GM18951 (cell line): ENCODE data around the gene ALDH1A2.

ENCODE experiments used
- POLR2A ChIP-seq: IDR thresholded peaks from 4 replicates; pipeline ENCODE4 v1.6.1; 2011; ENCODE audit warnings: mild to moderate bottlenecking; ENCODE audit not compliant: insufficient read length, insufficient read depth; ENCODE audit errors: extremely low read depth
- in situ Hi-C: fragments of 300-500 bp; cut with MboI; formaldehyde crosslinking; loops from one replicate; pipeline ENCODE4 v1.12.0; 2022; ENCODE audit warnings: low sequenced_read_pairs, mixed read lengths, inconsistent platforms; ENCODE audit not compliant: unreplicated experiment

Gene ALDH1A2

DNA sequence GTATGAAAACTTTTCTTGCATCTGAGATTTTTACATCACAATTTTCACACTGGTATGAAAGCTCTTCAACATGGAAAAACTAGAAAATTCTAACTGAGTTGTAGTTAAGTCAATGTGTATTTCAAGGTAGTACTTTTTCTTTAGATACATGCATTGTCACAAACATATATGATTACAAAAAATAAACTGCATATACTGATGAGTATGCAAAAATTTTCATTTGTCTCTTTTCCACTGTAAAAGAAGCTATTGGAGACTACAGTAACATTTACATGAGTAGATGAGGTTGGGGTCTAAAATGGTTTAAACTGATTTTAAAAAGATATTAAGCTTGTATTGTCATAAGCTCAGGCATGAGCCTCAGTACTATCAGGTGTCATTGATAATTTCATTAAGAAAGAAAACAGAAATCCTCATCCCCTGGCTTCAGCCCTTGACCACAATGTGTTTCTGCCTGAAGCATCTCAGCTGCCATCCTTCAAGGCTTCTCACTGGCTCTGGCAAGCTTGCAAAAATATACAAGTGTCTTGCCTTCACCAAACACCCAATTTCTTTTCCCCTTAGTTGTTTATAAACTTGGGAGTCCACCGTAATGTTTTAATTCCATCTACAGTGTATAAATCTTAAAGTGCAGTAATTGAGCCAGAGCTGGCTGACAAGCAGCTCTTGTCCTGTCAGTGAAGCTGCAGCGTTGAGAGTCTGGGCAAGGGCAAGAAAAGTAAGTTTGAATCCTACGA lies 71.9 kb downstream of the ALDH1A2 start:
- in situ Hi-C loops = no loop called here
- TF ChIP-seq POLR2A = no peak

- TF ChIP-seq POLR2A = no peak
- in situ Hi-C loops = no loop called here
These were observed 72.7 kb downstream of the ALDH1A2 start for GRCh38 chr15:57992761-57993355.

DNA sequence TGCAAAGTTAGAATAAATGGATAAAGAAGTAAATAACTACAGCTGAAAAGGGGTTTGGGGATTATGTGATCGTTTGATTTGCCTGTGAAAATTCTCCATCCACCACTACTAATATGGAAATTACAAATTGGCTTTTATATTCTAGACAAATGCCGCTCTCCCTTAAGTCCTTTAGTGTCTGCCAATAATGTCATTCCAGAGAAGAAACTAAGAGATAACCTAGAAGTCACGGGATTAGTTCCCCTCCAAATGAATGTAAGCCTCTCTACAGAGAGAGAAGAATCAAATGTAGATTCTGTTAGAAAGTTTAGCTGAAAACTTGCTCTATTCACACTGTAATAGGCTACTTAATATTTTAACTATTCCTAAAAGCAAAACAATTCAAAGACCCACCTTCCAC lies 92.0 kb downstream of the ALDH1A2 start:
- in situ Hi-C loops = no loop called here
- no peak for TF ChIP-seq POLR2A

- TF ChIP-seq POLR2A = no peak
- in situ Hi-C loops = no loop called here
These were observed 92.6 kb downstream of the ALDH1A2 start for GRCh38 chr15:57972864-57973263.

DNA sequence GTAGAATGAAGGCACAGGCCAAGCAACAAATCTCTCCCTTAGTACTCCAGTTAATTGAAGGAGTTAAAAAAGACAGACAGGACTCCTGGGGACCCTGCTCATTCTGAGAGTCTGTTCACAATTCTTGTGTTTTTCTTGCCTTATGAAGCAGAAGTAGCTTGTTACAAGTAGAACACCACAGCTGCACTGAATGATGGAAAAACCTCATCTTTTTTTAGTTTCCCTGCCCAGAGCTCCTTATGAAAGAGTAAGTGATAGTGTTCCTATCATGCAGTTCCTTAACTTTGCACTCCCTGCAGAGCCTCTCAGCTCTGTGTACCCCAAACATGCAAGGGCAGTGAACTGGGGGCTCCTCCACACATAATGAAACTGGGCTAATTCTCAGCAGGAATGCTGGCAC lies 95.5 kb downstream of the ALDH1A2 start:
- TF ChIP-seq POLR2A = no peak
- in situ Hi-C loops = no loop called here

DNA sequence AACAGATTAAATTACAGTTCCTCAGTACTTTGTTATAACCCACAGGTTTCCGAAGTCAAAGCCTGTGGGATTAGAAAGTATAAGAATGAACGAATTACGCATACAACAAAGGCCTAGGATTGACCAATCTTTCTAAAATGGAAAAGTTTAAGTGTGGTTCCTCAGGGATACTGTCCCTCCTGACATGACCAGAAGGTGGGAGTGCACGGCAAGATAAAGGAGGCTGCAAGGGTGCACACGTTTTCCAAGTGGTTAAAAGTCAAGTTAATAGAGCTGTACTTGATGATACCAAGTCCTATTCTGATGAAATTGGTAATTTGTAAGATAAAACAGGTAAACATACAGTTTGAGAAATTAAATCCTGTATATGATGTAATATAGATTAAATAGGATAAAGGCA lies 96.2 kb downstream of the ALDH1A2 start:
- no peak for TF ChIP-seq POLR2A
- in situ Hi-C loops = no loop called here

- in situ Hi-C loops = no loop called here
- no peak for TF ChIP-seq POLR2A
These were observed 102.6 kb downstream of the ALDH1A2 start for GRCh38 chr15:57962887-57963286.

- in situ Hi-C loops = no loop called here
- no peak for TF ChIP-seq POLR2A
These were observed 103.6 kb downstream of the ALDH1A2 start for GRCh38 chr15:57961919-57962318.

DNA sequence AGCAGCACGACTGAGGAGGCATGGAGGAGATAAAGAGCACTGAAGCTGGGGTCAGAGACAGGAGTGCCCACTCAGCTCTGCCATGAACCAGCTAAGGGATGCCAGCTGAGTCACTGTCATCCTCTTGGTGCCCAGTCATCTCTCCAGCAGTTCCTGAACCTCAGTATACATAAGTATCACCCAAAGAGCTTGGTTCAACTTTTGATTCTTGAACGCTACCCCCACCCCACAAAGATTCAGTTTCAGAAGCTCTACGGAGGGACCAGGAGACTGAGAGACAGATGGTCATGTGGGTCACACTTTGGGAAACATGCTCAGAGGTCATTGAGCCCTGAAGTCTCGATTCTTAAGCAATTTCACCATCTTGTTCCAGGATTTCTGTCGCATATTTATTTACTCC lies 108.4 kb downstream of the ALDH1A2 start:
- in situ Hi-C loops = no loop called here
- TF ChIP-seq POLR2A = no peak

DNA sequence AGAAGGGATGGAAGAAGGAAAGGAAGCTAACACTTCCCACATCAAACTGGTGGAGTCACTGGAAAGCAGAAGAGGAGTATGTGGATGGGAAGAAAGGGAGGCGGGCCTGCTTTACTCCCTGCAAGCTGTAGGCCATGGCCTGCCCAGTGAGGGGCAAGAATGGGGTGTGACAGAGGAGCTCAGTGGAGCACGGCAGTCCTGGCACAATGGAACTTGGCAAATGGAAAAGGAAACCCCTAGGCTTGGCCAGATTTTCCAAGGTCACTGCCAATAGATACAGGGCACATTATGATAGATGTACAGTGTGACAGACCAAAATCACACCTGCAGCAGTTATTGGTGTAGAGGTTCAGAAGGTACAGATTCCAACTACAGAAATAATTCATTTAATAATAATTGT lies 111.6 kb downstream of the ALDH1A2 start:
- TF ChIP-seq POLR2A = no peak
- in situ Hi-C loops = no loop called here

GRCh38 chr15:57951328-57951932 lies 114.1 kb downstream of the ALDH1A2 start:
- in situ Hi-C loops = no loop called here
- TF ChIP-seq POLR2A = no peak

DNA sequence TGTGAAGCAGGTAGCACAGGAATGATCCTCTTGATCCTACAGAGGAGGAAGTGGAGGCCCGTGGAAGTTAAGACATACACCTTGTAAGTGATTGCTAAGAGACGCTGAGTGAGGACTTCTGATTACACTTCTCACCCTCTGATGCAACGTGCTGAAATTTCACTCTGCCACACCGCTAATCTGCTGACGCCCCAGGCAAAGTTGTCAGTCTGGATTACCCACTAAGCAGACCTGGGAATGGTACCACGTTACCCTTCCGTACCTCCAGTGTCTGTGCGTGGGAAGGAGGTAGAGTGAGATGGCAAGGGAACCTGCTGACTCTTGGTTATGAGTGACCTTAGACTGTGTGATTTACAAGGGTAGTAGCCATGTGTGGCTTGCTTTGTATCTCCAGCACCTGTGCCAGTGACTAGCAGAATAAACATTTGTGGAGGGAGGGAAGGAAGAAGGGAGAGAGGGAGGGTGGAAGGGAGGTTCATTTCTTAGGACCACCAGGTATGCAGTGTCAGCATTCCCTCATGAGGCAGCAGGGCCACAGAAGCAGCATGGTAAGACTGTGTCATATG lies 115.0 kb downstream of the ALDH1A2 start:
- in situ Hi-C loops = no loop called here
- TF ChIP-seq POLR2A = no peak

GRCh38 chr15:57949374-57949943 lies 116.1 kb downstream of the ALDH1A2 start:
- no peak for TF ChIP-seq POLR2A
- in situ Hi-C loops = no loop called here
